NCI-H2029 (cell line): ENCODE measurements around the gene RELL1.
A peak's percentile ranks its signal among the peaks of the same experiment; 100 is the strongest.
"Not testable (repeated sequence)": the region's sequence is repeated elsewhere in the genome, so short reads cannot be mapped to it uniquely, and the experiment has no call there.

Experiments
- DNase-seq: peaks from one replicate; lab custom pipeline; 2025; lab: John Stamatoyannopoulos, UW

RELL1 gene

DNA sequence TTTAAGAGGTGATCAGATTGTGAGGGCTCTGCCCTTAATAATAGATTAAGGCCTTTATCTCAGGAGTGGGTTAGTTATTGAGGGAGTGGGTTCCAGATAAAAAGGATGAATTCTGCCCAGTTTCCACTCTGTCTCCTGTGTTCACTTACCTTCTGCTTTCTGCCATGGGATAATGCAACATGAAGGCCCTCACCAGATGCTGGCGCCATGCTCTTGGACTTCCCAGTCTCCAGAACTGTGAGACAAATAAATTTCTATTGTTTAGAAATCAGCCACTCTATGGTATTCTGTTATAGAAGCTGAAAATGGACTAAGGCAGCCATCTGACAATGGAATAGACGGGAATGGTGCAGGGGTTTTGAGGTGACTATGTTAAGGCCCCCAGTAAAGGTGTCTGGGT is 6.9 kb upstream of the RELL1 start:
- DNase-seq: no peak

DNA sequence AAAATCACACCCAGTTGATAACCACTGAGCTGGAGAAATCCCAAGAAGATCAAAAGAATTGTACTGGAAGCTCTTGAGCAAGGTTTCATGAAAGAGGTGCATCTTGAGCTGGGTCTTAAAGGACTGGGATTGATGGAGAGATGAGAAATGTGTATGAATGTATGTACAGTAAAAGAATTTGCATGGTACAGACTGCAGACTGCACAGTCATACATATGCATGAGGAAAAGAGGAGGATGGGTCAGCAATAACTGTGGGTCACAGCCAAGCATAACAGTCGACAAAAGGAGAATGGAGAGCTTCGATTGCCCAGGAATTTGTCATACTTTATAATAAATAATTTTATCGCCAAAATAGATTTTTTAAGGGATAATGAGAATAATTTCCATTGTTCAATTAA is 4.8 kb upstream of the RELL1 start:
- no peak for DNase-seq

DNA sequence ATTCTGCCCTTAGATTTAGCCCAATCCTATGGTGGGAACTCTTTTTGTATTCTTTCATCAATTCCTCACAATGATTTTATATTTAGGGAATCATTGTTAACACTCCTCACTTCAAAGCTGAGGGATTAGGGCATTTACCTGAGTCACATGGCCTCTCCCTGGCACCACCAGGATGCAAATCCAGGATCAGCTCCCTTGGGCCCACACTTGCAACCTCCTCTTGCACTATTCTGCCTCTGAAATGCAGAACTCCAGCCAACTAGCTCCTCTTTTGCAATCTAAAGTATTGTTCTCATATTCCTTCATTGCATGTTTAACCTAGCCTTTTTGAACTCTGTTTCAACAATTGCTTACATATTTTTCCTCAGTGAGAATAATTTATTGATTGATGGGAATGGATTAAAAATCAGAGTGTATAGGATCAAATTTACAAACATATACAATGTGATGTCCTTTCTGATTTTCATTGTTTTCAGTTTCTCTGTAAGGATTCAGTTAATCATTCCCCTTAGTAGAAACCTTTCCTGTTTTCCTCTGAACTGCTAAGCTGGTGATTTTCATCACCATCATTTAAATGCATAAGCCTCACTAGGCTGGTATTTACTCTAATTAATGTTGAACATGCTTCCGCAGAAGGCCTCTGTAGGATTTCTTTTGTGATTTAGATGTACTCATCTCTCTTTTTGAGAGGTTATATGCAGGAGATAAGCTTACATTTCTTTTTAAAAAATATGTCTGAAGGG is 3.3 kb upstream of the RELL1 start:
- DNase-seq: no peak

DNA sequence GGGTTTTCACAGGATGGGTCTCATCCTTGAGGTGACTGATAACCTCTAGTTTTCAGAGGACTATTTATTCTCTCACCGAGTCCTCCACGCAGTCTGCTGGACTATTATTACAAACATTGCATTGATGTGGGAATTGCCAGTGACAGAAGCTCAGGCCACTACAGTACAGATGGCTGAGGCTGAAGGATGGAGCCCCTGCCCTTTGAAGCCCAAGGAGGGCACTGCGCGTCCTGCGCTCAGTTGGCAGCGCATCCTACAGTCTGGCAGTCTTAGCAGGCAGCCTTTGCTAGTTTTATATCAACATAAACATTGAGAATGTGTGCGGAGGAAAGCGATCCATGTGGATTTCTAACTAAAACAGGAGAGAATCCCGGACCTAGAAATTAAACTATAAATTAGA is 1.5 kb upstream of the RELL1 start:
- DNase-seq: no peak

DNA sequence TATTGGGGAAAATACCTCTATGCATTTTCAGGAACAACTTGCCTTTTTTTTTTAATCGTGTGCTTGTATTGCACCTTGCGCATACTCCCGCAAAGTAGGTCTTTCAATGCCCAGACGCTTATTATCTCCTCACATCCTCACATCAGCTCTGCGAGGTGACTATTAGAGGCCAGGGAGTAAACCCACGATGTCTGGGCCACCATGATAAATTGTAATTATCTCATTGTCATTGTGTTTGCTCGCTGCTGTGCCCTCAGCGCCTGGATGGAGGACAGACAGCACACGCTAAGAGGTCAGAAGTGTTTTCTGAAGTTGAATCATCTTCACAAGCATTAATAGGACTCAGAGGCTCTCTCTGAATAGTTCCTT is 1.0 kb upstream of the RELL1 start:
- DNase-seq: no peak

DNA sequence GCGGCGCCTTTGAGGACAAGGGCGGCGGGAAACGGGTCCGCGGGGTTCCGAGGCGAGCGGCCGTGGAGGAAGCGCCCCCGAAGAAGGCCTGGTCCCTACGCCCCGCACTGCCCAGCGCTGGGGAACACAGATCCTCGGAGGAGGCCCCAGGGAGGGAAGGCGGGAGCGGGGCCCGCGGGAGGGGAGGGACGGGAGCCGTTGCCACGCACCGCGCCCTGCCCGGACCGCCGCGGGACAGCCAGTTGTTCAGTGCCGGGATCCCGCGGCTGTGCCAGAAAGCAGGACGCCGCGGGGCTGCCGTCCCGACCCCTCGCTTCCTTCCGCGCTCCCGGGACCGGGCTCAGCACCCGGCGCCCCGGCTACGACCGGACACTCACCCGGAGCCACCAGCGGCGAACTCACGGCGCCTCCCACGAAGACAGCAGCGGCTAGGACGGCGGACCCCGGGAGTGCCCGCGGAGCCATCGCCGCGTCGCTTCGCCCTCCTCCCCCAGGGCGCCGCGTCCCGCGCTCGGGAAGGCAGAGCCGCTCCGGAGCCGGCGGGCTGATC is 278 bp downstream of the RELL1 start:
- DNase-seq: no peak

DNA sequence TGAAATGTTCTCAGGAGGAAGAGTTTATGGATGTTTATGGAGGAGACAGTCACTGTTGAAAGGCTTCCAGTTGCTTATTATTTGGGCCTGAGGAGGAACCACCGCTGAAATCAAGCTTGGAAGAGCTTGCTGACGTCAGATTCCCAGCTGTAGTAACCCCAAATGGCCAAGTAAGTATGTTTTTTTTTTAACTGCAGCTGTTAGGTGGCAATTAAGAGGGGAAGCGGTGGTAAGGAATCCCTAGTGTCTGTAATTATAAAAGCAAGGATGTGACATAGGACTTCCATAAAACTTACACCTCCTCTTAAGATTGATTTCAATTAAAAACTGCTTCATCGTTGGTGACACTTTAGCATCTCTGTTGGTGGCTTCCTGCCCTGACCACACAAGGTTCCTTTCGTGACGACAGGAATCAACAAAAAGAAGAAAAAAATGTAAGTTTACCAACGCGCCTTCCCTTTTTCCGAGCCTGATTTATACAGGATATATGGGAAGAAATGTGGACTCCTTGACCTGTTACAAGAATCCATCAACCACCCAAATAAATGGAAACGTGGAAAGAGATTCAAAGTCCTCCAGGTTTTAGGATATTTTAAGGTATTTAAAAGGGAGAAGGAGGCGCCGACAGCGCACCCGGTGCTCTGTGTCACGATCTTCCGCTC is 884 bp downstream of the RELL1 start:
- no peak for DNase-seq

DNA sequence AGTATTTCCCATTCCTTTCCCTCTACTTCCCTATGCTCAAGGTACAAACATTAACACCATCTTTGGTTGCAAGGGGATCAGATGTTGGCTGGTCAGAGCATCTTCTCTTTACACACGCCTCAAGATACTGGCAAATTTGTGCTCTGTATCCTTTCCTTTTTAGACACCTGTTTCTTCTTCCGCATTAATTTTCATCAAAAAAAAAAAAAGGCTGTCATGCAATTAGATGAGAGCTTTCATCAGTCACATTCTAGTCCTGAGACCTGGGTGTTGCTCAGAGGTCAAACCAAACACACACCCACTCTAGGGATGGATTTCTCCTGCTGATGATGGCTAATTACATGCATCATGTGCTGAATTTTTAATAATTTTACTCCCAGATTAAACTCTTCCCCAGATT is 2.0 kb downstream of the RELL1 start:
- no peak for DNase-seq

DNA sequence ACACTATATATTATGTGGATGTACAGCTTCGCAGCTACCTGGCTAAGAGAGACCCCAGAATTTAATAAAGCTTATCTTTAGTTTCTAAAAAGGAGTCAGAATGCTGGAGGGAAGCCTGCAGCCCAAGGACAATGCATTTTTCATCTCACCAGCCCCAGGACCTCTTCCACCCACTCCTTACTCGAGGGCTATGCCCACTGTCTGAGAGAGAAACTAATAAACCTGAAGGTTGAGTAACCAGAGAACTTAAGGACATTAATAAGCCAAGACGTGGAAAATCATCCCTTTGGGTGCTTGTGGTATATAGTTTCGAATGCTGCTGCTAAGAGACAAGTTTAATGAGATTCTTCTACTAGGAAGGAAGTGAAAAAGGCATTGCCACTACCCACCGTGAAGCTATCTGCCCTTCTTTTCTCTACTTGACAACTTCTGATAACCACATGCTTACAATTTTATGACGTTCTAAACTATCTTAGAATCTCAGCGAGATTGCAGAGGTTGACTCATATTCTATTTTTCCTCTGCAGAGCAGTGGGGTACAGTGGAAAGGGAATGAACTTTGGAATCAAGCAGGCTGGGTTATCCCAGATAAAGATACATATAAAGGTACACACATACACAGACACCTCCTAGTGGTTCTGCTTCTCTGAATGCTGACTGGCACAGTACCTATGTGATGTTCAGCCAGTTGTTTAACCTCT is 3.3 kb downstream of the RELL1 start:
- no peak for DNase-seq

DNA sequence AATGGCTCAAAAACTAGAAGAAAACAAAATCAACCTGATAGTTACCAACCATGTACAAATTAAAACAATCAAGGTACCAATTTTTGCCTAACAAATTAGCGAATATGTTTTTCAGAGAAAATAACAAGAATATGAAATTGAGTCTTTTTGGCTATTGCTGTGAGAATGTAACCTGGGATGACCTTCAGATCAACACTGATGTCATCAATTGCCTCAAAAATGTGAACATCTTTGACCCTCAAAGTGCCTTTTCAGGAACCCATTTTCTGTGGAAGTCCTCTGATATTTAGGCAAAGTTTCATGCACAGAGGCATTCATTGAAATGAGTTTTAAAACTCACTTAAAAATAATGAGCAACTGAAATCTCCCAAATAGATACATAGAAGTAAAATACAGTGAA is 6.1 kb downstream of the RELL1 start:
- no peak for DNase-seq

DNA sequence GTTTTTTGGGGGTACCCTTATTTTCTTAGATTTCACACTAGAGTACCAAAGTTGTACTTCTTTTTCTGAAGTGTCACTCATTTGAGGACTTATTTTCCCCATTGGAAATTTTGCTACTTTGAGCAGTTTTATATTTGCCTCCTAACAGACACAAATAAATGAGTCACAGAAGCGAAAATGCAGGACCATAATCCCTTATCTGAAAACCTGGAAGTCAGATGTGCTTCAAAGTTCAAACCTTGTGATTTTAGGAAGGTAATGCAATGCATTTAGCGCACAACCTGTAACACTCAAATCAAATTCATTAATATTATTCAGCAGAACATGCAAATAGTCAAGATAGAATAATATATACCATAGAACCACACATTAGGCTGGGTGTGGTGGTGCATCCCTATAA is 6.9 kb downstream of the RELL1 start:
- no peak for DNase-seq

DNA sequence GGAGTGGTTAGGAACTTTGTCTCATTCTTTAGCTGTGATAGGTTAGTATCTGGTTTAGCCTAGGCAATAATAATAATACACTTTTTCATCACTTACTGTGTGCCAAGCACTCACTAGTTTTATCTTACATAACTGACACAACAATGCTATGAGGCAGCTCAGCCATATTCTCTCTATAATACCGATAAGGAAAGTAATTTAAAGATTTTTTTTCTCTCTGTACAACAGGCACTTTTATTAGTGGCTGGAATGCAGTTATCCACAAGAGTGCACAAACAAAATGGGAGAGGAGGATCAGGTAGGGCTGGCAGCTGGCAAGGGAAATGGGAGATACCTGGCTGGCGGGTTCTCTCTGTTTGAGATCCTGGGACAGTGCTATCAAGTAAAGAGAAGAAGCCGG is 7.6 kb downstream of the RELL1 start:
- no peak for DNase-seq

DNA sequence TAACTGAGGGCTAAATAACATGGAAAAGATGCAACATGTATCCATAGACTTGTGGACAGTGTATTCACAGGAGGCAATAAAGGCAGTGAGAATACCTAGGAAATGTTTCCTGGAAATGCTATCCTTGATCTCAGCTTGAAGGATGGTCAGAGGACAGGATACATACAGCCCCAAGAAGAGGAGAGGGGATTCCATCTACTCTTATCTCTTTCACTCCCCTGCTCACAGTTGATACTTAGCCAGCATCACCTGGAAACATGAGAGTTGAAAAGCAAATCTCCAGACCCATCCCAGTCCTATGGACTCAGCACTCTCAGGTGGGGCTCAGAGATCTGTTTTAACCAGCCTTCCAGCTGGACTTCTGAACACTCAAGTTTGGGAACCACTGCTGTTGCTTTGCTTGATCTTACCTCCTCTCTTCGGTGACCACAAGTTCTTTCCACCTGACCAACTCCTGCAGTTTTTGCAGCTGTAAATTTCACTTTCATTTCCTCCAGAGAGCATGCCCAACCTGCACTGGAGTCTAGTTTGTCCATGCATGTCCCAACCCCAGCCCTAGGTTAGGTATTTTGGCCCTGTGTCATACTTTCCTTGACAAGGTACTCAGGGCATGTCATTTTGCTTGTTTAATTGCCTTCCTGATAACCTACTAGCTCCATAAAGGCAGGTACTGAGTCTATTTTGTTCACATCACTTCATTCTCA is 10.4 kb downstream of the RELL1 start:
- peak; percentile 14 for DNase-seq

DNA sequence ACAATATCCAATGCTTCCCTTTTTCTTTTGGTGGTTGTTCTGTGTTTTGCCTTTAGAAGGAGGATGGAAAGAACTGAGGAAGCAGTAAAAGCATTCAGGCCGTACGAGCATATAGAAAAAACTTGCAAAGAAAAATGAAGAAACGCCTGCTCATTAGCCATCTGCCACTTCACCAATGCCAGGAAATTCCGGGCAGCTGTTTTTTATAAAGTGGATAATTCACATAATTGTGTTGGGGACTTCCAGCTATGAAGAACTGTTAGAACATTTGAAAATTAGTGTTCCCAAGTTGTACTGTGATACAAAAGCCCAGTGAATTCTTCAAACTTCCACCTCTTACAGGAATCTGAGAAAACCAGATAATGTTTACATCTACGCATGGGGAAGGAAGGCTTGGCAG is 11.7 kb downstream of the RELL1 start:
- DNase-seq: no peak

DNA sequence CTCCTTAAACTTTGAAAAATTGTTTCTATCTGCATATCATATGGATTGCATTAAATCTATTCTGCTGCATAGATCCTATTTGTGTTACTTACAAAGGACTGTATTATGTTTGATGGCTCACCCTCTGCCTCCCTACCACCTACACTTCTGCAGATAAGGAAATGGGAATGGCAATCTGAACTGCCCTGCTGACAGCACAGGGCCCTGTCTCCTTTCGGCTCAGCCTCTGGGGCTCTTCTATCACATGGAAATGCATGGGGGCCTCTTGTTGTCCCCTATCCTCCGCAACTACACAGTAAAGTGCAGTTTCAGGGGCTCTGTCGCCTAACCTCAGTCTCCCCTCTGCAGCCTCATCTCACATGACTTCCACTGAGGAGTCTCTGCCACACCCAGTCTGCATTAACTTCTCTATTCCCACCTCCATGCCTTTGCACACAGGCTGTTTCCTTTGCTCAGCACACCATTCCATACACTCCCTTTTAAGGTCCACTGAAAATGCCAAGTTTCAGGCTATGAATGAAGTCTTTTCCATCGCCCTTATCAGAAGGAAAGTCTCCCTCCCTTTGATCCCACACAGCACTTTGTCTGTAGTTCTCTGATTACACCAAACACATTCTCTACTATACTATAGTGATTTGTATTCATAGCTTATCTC is 12.5 kb downstream of the RELL1 start:
- DNase-seq: no peak

DNA sequence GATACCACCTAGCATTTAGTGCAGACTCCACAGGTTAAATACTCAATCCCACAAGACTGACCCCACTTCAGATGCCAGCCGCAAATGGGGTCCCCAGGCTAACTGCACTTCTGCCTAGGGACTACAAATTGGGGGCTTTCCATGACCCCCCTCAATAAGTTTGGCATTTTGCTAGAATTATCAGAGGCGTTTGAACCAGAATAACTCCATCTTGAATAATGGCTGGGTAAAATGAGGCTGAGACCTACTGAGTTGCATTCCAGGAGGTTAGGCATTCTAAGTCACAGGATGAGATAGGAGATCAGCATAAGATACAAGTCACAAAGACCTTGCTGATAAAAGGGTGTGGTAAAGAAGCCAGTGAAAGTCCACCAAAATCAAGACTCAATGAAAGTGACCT is 15.1 kb downstream of the RELL1 start:
- no peak for DNase-seq

DNA sequence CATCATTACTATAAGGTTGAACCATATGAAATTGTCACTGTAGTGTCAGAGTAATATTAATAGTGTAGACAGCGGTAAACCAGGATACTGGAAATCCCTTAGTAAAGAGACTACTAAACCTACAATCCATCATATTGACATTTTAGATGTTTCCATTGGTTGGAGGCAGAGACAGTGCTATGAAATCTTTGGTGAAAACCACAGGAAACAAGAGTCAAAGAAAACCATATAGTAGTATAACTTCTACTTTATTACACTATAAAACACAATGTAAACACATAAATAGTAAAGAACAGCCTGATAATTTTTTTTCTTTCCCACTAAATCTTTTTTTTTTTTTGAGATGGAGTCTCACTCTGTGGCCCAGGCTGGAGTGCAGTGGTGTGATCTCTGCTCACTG is 15.9 kb downstream of the RELL1 start:
- no peak for DNase-seq

DNA sequence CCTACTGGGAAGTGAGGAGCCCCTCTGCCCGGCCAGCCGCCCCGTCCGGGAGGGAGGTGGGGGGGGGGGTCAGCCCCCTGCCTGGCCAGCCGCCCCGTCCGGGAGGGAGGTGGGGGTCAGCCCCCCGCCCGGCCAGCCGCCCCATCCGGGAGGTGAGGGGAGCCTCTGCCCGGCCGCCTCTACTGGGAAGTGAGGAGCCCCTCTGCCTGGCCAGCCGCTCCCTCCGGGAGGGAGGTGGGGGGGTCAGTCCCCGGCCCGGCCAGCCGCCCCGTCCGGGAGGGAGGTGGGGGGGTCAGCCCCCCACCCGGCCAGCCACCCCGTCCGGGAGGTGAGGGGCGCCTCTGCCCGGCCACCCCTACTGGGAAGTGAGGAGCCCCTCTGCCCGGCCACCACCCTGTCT is 17.1 kb downstream of the RELL1 start:
- DNase-seq: not testable (repeated sequence)

DNA sequence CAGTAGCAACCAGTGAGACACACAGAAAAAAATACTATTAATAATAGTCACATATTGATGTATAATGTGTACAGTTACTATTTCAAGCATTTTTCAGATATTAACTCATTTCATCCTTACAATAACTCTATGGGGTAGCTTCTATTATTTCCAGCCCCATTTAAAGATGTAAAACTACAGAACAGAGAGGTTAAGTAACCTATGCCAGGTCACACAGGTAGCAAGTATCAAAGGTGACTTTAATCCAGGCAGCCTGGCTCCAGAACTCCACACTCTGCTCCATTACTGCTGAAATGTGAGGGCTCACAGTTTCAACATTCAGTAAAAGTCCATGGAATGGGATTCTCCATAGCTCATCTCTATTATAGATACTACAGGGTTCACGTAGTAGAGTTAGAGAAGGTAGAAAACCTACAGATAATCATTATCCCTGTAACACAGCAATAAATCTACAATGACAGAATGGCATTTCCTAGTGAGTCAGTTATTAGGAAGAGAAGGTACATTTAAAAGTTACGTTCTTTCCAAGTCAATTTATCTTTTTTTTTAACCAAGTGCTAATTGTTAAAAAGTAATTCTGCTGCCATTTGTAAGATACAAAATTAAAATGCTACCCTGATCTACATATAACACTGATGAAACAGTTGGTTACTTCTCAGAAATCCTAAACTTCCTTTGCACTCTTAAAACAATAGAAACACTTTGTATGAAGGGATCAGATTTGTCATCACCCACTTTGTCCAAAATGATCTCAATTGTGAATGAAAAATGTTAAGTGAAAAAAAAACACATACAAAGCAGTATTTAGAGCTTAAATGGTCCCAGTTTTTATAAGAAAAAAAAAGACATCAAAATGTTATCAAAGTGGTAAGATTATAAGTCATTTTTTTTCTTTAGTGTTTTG is 18.7 kb downstream of the RELL1 start:
- DNase-seq: no peak

DNA sequence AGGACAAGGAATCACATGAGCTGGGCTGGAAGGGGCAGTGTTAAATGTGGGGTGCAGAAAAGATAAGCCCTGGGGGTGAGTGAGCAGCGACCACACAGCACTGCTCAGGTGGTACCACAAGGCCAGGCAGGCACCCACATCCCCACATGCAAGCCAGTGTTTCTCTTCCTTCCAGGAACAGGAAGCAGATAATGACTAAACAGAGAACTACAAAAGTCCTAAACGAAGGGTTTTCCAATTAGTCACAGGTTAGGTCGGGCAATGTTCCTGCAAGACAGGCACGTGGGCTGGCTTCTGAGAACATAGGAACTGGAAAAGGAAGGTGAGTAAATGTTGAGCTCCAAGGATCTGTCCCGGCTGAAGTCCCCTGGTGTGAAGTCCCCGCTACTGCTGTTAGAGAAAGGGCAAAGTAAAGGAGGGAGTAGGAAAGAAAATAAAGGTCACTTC is 19.5 kb downstream of the RELL1 start:
- DNase-seq: no peak
